C4-2B (cell line): ENCODE data around the gene CA5A.

ENCODE experiments used
- H3K27ac ChIP-seq: fragments of 450-650 bp; 2 replicates; pipeline ENCODE4 v1.5.1; 2017
- CTCF ChIP-seq: fragments of 450-650 bp; conservative IDR thresholded peaks from 2 replicates; pipeline ENCODE4 v1.5.1; 2017; ENCODE audit warnings: mild to moderate bottlenecking
- ZFX ChIP-seq: fragments of 450-650 bp; IDR thresholded peaks from 2 replicates; pipeline ENCODE4 v1.6.1; 2017

The CA5A gene

GRCh38 chr16:87949071-87949744, 12.9 kb upstream of the CA5A start:
- no peak overlapping the region for H3K27ac ChIP-seq
- TF ChIP-seq CTCF: no peak
- no peak for TF ChIP-seq ZFX

DNA sequence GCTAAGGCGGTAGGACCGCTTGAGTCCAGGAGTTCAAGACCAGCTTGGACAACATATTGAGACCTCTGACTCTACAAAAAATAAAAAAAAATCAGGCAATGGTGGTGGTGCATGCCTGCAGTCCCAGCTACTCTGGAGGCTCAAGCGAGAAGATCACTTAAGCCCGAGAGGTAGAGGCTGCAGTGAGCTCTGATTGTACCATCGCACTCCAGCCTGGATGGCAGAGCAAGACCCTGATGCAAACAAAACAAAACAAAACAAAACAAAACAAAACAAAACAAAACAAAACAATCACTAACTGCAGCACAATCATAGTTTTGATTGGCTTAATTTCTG, 12.4 kb upstream of the CA5A start:
- TF ChIP-seq ZFX: no peak
- no peak for TF ChIP-seq CTCF

GRCh38 chr16:87948119-87948545, 11.8 kb upstream of the CA5A start:
- TF ChIP-seq CTCF: no peak
- TF ChIP-seq ZFX: no peak
- 0 out of 2 replicates have a peak overlapping the region, but pooled peaks have one; percentile 5 for H3K27ac ChIP-seq

More for the DNA sequence above, 12.4 kb upstream of the CA5A start:
- no peak overlapping the region for H3K27ac ChIP-seq

GRCh38 chr16:87947356-87948118, 11.2 kb upstream of the CA5A start:
- no peak for TF ChIP-seq ZFX
- no peak for TF ChIP-seq CTCF
- H3K27ac ChIP-seq: 0 out of 2 replicates have a peak overlapping the region, but pooled peaks have one; percentile 5

- TF ChIP-seq CTCF (no peak), ZFX (no peak)
- no peak overlapping the region for H3K27ac ChIP-seq
Measured at GRCh38 chr16:87946596-87947347, 10.4 kb upstream of the CA5A start.

- no peak overlapping the region for H3K27ac ChIP-seq
- TF ChIP-seq CTCF (no peak), ZFX (no peak)
Measured at GRCh38 chr16:87945351-87946042, 9.2 kb upstream of the CA5A start.
